Ovary (tissue), 3 donors: ENCODE measurements around the gene ITSN1.

Source experiments
- EP300 ChIP-seq: sonication (generic); formaldehyde crosslinking; IDR thresholded peaks from one replicate; pipeline ENCODE4 v1.6.1; 2017; ENCODE audit warnings: antibody characterized with exemption
- POLR2A ChIP-seq: fragments of 450-650 bp; IDR thresholded peaks from one replicate; pipeline ENCODE4 v1.6.1; 2017; ENCODE audit warnings: antibody characterized with exemption, mild to moderate bottlenecking, moderate library complexity
- TF ChIP-seq, protein P1 (sequence below), 3 donors: fragments of 450-650 bp in 2 of 3; fragments of 200-600 bp in 1 of 3; IDR thresholded peaks; one replicate each; pipeline versions ENCODE4 v1.5.1 to v1.8.0; 2016 to 2022; ENCODE audit warnings: antibody characterized with exemption in 3 of 3, mild to moderate bottlenecking in 1 of 3
- donor health status: DM: no; HTN: no; CAD: no.

DNA sequence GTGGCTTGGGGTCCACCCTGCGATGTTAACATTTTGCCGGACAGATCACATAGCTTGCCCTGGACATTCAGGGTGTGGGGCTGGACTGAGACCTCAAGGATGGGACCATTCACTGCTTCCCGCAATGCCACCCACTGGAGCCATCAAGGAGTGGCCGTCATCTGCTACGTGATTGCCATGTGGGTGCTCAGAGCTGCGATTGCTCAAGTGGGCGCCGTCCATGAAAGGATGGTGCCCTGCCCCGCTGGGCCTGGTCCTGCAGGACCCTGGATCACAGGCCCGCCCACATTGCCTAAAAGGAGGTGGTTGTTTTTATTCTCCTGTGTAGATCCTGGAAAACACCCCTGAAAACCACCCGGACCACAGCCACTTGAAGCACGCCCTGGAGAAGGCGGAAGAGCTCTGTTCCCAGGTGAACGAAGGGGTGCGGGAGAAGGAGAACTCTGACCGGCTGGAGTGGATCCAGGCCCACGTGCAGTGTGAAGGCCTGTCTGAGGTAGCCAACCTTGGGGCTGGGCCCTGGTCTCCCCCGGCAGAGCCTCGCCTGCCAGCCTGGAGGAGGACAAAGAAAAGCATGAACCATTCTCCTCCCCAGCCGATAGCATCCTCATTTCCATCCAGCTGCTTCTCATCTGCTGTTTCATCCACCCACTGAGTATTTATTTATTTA is 232.9 kb downstream of the ITSN1 start:
- TF ChIP-seq, protein P1, sequence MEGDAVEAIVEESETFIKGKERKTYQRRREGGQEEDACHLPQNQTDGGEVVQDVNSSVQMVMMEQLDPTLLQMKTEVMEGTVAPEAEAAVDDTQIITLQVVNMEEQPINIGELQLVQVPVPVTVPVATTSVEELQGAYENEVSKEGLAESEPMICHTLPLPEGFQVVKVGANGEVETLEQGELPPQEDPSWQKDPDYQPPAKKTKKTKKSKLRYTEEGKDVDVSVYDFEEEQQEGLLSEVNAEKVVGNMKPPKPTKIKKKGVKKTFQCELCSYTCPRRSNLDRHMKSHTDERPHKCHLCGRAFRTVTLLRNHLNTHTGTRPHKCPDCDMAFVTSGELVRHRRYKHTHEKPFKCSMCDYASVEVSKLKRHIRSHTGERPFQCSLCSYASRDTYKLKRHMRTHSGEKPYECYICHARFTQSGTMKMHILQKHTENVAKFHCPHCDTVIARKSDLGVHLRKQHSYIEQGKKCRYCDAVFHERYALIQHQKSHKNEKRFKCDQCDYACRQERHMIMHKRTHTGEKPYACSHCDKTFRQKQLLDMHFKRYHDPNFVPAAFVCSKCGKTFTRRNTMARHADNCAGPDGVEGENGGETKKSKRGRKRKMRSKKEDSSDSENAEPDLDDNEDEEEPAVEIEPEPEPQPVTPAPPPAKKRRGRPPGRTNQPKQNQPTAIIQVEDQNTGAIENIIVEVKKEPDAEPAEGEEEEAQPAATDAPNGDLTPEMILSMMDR (IDR thresholded peaks at IDR 0.05): no peak
- no peak for TF ChIP-seq EP300
- no peak for TF ChIP-seq POLR2A
